ENCODE measurements around the gene KCNH2.

The KCNH2 gene

GRCh38 chr7:150946421-150947240 is 31.5 kb downstream of the KCNH2 start:
- DNase-seq = no peak

GRCh38 chr7:150945853-150946420 is 32.2 kb downstream of the KCNH2 start:
- no peak for DNase-seq

DNA sequence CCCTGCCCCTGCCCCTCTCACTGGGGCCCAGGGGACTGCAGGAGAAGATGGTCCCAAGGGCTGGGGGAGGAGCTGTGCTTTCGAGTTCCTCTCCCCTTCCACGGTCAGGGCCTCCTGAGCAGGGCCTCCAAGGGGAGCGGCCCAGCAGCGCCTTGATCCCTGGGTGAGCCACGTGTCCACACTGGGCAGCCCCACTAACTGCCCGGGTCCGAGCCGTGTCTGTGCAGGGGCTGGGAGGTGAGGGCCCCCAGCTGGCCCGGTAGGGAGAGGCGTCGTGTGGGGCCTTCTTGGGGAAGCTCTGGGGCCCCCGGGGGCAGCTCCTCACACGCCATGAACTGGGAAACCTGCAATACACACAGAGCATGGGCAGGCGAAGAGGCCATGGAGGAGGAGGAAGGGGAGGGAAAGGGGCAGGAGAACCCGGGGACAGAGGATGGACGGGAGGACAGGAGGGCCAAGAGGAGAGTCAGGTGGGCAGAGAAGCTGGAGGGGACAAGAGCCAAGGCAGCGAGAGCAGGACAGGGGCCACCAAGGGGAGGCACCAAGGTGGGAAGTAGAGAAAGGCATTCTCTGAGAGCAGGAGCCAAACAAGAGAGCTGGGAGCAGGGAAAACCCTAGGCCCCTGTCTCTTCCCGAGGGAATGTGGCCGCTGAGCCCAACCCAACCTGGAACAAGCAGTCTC is 32.8 kb downstream of the KCNH2 start:
- DNase-seq = no peak

- no peak for DNase-seq
These were observed 33.8 kb downstream of the KCNH2 start for GRCh38 chr7:150944066-150945042.

- no peak for DNase-seq
These were observed 34.7 kb downstream of the KCNH2 start for GRCh38 chr7:150943453-150943814.

- no peak for DNase-seq
These were observed 35.3 kb downstream of the KCNH2 start for GRCh38 chr7:150942591-150943452.

DNA sequence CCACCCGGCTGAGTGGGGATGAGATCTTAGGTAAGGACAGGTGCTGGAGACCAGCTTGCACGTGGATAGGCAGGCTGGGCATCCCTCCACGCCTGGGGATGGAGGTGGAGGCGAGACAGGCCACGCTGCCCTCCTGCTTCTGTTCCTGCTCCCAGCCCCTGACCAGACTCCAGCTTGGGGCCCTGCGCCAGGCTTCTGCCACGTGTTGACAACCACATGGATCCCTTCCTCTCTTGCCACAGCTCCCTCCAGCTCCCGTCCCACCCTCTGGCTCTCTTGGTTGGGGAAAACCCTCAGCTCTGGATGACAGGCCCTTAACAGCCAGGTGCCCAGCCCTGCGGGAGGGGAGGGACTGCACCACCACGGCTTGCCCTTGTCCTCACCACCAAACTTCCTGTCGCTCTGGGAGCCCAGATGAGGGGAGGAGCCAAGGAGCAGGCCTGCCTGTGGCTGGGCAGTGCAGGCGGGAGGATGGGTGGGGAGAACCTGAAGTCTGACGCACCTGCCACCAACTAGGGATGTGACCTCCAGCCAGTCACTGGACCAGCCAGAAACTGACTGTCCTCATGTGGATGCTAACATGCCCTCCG is 36.0 kb downstream of the KCNH2 start:
- peak; percentile 71 for DNase-seq

DNA sequence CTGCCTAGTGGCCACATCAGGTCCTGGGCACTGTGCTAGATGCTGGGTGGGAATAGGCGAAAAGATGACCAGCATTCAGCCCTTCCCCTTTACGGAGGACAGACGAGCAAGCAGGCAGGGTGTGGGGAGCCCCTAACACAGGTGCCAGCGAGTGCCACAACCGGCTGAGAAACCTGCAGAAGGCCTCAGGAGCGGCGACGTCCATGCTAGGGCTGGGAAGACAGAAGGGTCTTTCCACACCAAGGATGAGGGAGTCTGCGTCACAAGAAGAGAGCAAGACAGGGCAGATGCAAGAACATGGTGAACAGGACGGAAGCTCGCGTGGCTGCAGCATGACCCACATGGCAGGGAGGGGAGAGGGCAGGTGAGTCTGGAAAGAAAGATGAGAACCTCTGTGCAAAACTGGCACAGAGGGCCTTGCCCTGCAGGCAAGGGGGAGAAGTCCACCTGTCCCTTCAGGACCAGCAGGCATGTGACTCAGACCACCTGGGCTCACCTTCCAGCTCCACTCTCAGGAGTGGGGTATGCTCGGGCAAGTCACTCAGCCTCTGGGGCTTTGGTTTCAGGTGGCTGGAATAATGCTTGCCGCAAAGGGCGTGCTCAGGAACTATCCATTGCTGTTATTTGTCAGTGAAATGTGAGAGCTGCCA is 36.6 kb downstream of the KCNH2 start:
- DNase-seq = no peak

GRCh38 chr7:150940431-150941102 is 37.6 kb downstream of the KCNH2 start:
- DNase-seq = no peak

- DNase-seq = no peak
These were observed 38.7 kb downstream of the KCNH2 start for GRCh38 chr7:150939466-150939865.

- no peak for DNase-seq
These were observed 39.1 kb downstream of the KCNH2 start for GRCh38 chr7:150939052-150939451.

GRCh38 chr7:150938566-150938965 is 39.6 kb downstream of the KCNH2 start:
- no peak for DNase-seq

- DNase-seq = peak; percentile 51
These were observed 40.1 kb downstream of the KCNH2 start for GRCh38 chr7:150937848-150938561.

DNA sequence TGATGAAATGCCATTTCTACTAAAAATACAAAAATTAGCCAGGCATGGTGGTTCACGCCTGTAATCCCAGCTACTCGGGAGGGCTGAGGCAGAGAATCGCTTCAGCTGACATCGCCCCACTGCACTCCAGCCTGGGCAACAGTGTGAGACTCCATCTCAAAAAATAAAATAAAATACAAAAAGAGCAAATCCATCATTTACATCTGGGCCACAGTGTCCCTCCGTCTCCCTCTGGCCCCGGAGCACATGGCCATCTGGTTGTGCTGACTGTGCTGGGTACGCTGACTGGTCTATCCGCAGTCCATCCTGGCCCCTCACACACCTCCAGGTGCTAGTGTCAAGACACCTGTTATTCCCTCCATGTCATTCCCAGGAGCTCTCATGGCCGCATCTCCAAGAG is 42.1 kb downstream of the KCNH2 start:
- DNase-seq = no peak

DNA sequence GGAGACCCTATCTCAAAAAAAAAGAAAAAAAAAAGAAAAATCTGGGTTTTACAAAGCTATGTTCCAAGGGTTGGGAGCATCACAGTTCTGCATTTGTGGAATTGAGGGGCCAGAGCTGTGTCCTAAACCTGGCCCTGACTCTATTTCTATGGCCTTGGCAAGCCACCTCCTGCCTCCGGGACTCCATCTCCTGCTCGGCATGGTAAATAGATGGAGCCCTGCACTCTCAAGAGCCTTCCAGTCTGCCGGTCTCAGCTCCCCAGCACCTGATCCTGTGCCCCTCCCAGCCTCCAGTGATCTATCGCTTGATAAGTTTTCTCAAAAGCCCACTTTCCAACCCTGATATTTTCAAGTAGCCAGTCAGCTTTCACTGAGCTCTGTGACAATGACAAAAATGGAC is 43.0 kb downstream of the KCNH2 start:
- DNase-seq = no peak

GRCh38 chr7:150934045-150934766 is 43.9 kb downstream of the KCNH2 start:
- DNase-seq = peak; percentile 46

DNA sequence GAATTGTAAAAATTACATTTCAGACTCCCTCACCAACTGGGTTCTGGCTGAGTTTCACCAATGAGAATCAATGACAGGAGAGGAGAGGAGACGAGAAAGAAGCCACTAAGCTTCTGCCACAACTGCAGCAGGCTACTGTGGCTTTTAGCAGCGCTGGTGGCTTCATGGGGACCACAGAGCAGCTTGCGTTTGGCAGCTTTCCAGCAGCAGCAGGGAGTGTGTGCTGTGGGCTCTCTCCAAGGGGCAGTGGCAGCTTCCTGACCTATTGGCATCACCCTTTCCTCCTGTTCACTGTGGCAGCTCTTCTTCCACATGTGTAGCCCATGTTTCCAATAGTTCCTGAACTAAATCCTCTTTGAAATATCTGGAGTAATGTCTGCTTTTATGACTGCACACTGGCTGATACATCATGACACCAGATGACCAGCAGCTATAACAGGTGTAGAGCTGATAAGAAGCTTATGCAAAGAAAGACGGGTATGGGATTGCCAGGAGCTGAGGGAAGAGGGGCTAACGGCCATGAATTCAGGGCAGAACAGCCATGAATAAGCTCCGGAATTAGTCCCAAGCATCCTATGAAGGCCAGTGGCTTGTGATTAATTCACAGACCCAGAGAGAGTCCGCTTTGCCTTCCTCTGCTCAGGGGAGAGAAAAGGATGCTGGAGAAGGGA is 46.8 kb downstream of the KCNH2 start:
- peak; percentile 85 for DNase-seq

DNA sequence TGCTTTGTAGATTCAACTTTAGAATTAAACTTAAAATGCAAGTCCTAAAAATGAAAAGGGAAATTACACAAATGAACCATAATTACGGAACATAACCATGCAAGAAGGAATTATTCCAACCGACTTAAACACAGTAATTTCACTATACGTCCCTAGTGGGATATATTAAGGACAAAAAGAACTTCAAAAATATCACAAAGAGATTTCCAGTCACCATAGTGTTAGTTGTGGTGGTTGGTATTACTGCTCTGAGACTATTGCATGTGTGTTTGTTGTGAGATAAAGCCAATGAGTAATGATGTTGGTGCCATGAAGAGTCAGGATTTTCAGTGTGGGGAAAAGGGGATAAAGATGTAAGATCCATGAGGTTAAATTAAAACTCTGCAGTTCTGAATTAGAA is 49.6 kb downstream of the KCNH2 start:
- DNase-seq = no peak
